C1 segment of cervical spinal cord (tissue), 14 donors: Measurements from ENCODE around the gene KLF2.
"Not testable (repeated sequence)": the region's sequence is repeated elsewhere in the genome, so short reads cannot be mapped to it uniquely, and the experiment has no call there.

Experiments
- DNase-seq, 14 donors: peaks; one replicate each; lab custom pipeline; 2025; lab: John Stamatoyannopoulos, UW

The KLF2 gene

GRCh38 chr19:16324384-16325160, at the start of gene KLF2:
Gene KLF2, plus strand, starts transcription at chr19:16324826. Its CDS starts 98 bp downstream, at chr19:16324924.
- DNase-seq: peak in 12 of 14 donors; percentile 16 to 75 (median 46)

DNA sequence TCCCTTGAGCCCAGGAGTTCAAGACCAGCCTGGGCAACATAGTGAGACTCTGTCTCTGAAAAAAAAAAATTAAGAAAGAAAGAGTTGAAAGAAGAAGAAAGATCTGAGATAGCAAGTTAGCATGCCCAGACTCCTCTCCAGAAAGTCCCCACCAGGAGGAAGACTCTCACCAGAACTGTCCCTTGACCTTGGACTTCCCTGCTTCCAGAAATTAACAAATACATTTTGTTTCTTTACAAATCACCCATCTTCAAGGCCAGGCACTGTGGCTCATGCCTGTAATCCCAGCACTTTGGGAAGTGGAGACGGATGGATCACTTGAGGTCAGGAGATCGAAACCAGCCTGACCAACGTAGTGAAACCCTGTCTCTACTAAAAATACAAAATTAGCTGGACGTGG, 44.3 kb upstream of the KLF2 start:
- no peak for DNase-seq

DNA sequence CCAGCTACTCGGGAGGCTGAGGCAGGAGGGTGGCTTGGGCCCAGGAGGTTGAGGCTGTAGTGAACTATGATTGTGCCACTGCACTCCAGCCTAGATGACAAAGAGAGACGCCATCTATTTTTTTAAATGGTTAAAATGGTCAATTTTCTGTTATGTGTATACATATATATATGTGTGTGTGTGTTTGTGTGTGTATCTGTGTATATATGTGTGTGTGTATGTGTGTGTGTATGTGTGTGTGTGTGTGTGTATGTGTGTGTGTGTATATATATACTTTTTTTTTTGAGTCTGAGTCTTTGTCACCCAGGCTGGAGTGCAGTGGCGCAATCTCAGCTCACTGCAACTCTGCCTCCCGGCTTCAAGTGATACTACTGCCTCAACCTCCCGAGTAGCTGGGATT, 42.9 kb upstream of the KLF2 start:
- no peak for DNase-seq

- DNase-seq: peak in 12 of 14 donors; percentile 10 to 82 (median 62)
Measured at GRCh38 chr19:16283210-16284061, 41.2 kb upstream of the KLF2 start.

- no peak for DNase-seq
Measured at GRCh38 chr19:16284505-16284904, 40.1 kb upstream of the KLF2 start.

- not testable (repeated sequence) for DNase-seq
Measured at GRCh38 chr19:16285079-16285478, 39.5 kb upstream of the KLF2 start.

DNA sequence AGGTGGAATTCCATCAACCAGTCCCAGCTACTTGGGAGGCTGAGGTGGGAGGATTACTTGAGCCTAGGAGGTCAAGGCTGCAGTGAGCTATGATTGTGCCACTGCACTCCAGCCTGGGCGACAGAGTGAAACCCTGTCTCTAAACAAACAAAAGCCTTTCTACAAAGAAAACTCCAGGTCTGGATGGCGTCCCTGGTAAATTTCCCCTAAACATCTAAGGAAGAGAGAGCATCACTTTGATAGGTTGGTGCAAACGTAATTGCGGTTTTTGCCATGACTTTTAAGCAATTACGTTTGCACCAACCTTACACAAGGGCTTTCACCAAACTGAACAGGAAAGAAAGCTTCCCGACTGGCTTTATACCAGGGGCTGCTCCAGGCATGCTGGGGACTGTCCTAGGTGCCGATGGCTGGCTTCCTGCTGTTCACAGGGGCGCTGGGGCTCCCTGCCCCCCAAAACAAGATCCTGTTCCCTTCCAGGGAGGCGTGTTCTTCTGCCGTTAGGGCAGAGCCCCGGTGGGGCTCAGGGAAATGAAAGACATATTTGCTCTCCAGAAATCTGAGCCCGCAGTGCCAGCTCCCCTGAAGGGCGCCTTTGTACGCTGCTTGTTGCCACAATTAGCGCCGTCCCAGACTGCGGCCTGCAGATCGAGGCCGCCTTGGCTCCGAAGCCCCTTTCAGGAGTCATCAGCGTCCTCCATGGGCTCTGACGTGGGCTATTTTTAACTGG, 38.7 kb upstream of the KLF2 start:
- DNase-seq: peak in 5 of 14 donors; percentile 2 to 28 (median 9)

- DNase-seq: no peak
Measured at GRCh38 chr19:16288544-16288943, 36.1 kb upstream of the KLF2 start.

DNA sequence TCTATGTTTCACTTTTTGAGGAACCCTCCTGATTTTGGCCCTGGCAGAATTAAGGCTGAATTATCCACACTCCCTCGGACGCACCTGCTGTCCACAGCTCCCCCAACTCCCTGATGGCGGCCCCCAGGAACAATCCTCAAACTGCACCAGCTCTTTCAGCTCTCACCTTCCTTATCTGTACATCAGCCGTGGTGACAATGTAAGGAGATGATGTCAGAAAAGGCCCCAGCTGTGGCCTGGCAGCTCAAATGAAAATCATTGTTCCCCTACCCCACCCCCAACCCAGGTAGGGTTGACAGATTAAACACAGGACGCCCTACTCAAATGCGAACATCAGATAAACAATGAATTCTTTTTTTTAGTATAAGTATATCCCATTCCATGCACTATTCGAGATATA, 35.0 kb upstream of the KLF2 start:
- DNase-seq: no peak

- no peak for DNase-seq
Measured at GRCh38 chr19:16290692-16291091, 33.9 kb upstream of the KLF2 start.

GRCh38 chr19:16293118-16294091, 31.2 kb upstream of the KLF2 start:
- DNase-seq: no peak

DNA sequence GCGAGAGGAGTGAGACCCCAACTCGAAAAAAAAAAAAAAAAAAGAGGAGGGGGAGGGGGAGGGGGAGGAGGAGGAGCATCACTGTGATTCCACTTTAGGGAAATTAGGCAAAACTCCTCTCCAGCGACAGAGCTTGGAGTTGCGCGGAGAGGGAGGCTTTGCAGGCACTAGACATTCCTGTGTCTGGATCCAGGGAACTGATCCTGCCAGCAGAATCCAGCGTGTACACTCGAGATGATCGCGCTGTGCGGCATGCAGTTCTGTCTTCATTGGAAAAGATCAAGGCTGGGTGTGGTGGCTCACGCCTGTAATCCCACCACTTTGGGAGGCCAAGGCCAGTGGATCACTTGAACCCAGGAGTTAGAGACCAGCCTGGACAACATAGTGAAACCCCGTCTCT, 29.6 kb upstream of the KLF2 start:
- DNase-seq: no peak

DNA sequence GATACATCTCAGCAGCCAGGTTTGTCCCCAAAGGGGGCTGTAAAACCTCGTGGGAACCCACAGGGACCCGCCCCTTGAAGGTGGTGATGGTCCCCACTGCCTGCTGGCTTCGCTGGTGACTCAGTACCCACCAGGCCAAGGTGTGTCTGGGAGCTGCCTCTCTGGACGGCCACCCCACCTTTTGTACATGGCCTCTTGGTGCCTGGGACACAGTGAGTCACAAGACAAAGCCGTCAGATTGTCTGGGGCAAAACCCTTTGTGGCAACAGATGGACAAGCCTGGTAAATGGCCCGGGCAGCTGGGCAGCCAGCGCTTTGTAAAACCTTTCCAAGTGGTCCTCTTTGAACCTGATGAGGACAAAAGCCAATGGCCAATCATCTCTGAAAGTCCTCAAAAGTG, 27.9 kb upstream of the KLF2 start:
- DNase-seq: no peak

- no peak for DNase-seq
Measured at GRCh38 chr19:16297575-16298178, 26.9 kb upstream of the KLF2 start.

GRCh38 chr19:16298334-16298733, 26.3 kb upstream of the KLF2 start:
- no peak for DNase-seq

DNA sequence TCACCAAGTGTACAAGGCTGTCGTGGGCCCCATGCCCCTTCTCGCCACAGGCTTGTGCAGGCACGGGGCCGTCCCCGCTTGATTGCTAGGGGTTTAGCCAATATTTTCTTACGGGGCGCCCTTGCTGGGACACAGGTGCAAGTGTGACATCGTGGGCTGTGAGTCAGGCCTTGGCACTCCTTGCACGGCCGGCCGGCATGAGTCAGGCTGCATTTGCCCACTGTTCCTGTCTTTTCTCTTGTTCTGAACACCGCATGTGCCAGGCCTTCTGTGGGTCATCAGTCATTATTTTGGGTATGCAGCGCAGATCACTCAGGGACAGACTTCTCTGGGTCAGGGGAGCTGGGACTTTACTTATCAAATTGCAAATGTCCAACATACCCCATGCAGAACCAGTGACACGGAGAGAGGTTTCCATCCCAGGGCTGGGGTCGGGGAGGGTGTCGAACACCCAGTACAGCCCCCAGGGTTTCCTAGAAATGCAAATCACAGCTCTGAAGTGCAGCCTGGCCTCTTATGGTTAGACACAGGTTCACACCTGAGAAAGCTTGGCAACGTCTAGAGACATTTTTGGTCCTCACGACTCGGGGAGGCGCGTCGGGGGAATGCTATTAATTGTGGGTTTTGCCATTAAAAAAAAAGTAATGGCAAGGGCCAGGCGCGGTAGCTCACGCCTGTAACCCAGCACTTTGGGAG, 22.5 kb upstream of the KLF2 start:
- no peak for DNase-seq

GRCh38 chr19:16303755-16304154, 20.9 kb upstream of the KLF2 start:
- no peak for DNase-seq

- not testable (repeated sequence) for DNase-seq
Measured at GRCh38 chr19:16304511-16304910, 20.1 kb upstream of the KLF2 start.

DNA sequence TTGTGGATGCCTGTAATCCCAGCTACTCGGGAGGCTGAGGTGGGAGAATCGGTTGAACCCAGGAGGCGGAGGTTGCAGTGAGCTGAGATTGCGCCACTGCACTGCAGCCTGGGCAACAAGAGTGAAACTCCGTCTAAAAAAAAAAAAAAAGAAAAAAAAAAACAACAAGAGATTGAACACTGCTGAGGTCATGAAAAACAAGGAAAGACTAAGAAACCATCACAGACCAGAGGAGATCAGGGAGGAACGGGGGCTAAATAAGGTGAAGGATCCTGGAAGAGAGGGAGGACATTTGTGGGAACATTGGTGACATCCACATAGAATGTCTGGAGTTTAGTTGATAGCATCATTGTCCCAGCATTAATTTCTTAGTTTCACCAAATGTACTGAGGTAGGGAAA, 19.6 kb upstream of the KLF2 start:
- not testable (repeated sequence) for DNase-seq
